ENCODE measurements around the gene CCR2.

The CCR2 gene

DNA sequence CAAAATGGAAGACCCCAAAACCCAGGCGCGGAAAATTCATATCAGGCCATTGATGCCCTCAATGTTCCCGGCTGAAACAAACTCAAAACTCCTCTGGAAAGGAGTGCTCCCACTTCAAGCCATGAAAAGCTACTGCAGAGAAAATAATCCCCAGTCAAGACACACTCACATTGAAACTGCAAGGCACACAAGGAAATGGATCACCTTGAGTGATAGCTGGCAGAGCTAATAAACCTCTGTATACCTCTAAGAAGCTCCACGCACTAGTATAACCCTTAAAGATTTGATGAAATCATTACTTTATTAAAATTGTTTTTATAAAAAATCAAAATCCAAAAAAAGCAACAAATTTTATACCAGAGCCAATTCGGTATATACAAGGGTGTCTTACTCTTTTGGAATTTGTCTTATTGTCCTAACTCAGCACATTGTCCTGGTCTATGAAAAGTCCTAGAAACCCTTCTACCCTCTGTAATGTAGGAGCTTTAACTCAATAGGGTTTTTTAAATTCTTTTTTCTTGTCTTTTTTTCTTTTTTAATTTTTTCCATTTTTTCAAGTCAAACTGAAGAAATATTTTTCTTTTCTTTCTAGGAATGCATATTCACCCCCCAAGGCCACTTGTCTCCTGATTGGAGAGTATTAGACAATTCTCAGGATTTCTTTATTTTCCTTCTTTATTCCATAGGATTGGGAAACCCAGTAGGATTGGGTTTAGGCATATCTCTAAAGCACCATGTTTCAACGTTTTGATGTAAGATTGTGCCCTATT, 44.5 kb downstream of the CCR2 start:
- TF ChIP-seq, protein P1, sequence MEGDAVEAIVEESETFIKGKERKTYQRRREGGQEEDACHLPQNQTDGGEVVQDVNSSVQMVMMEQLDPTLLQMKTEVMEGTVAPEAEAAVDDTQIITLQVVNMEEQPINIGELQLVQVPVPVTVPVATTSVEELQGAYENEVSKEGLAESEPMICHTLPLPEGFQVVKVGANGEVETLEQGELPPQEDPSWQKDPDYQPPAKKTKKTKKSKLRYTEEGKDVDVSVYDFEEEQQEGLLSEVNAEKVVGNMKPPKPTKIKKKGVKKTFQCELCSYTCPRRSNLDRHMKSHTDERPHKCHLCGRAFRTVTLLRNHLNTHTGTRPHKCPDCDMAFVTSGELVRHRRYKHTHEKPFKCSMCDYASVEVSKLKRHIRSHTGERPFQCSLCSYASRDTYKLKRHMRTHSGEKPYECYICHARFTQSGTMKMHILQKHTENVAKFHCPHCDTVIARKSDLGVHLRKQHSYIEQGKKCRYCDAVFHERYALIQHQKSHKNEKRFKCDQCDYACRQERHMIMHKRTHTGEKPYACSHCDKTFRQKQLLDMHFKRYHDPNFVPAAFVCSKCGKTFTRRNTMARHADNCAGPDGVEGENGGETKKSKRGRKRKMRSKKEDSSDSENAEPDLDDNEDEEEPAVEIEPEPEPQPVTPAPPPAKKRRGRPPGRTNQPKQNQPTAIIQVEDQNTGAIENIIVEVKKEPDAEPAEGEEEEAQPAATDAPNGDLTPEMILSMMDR (conservative IDR thresholded peaks at IDR 0.05; ENCODE audit: low read length) = no peak
- no peak for TF ChIP-seq EZH2phosphoT487 (IDR thresholded peaks at IDR 0.05; ENCODE audit: borderline replicate concordance)
- H3F3A ChIP-seq (ENCODE audit: low read depth) = no peaks in the 10 kb centered on the region

DNA sequence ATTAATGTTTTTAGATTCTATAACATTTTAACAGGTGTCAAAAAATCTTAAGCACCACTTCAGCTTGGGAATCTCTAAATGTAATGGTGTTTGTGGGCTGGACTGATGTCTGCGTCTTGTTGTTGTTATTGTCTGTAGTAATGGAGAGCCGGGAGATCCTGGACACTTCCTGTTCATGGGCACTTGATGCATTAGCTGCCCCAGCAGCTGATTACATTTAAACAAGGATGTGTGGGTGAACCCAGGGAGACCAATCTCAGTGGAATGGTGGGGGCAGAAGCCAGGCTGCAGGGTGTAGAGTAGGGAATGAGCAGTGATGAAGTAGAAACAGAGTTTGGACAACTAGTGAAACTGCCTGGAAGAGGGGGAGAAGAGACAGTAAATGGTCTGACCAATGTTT, 45.2 kb downstream of the CCR2 start:
- no peak for TF ChIP-seq EZH2phosphoT487 (IDR thresholded peaks at IDR 0.05; ENCODE audit: borderline replicate concordance)
- TF ChIP-seq, protein P1 (conservative IDR thresholded peaks at IDR 0.05; ENCODE audit: low read length) = no peak
- Histone ChIP-seq H3K36me3 (ENCODE audit: insufficient read depth, low read length) (no peaks in the 10 kb centered on the region), H3K9me3 (ENCODE audit: insufficient read depth, low read depth, low read length) (no peaks in the 10 kb centered on the region), H3K9me2 (replicated peaks; ENCODE audit: low read depth, low read length) (no peaks in the 10 kb centered on the region), H3K27me3 (ENCODE audit: insufficient read depth, low read length, poor library complexity, severe bottlenecking) (no peaks in the 10 kb centered on the region), H3K4me1 (ENCODE audit: insufficient read depth, low read length, poor library complexity, severe bottlenecking) (no peaks in the 10 kb centered on the region), H2AFZ (ENCODE audit: low read length) (no peak overlapping the region), H3K9ac (ENCODE audit: low read depth, low read length, poor library complexity, severe bottlenecking) (no peak overlapping the region), H3K4me3 (ENCODE audit: low read length, poor library complexity, severe bottlenecking) (no peak overlapping the region), H3F3A (ENCODE audit: low read depth) (no peaks in the 10 kb centered on the region), H3K4me2 (ENCODE audit: low read depth, low read length, poor library complexity, severe bottlenecking) (no peak overlapping the region), H3K79me2 (ENCODE audit: insufficient read depth, low read length) (no peaks in the 10 kb centered on the region), H4K20me1 (ENCODE audit: insufficient read depth, low read length, poor library complexity, severe bottlenecking) (no peaks in the 10 kb centered on the region)

More for the DNA sequence above, 44.5 kb downstream of the CCR2 start:
- Histone ChIP-seq H3K79me2 (ENCODE audit: insufficient read depth, low read length) (no peaks in the 10 kb centered on the region), H3K4me2 (ENCODE audit: low read depth, low read length, poor library complexity, severe bottlenecking) (no peak overlapping the region), H3K9ac (ENCODE audit: low read depth, low read length, poor library complexity, severe bottlenecking) (no peak overlapping the region), H3K4me1 (ENCODE audit: insufficient read depth, low read length, poor library complexity, severe bottlenecking) (no peaks in the 10 kb centered on the region), H3K4me3 (ENCODE audit: low read length, poor library complexity, severe bottlenecking) (no peak overlapping the region), H3K36me3 (ENCODE audit: insufficient read depth, low read length) (no peaks in the 10 kb centered on the region), H4K20me1 (ENCODE audit: insufficient read depth, low read length, poor library complexity, severe bottlenecking) (no peaks in the 10 kb centered on the region), H3K9me3 (ENCODE audit: insufficient read depth, low read depth, low read length) (no peaks in the 10 kb centered on the region), H3K9me2 (replicated peaks; ENCODE audit: low read depth, low read length) (no peaks in the 10 kb centered on the region), H3K27me3 (ENCODE audit: insufficient read depth, low read length, poor library complexity, severe bottlenecking) (no peaks in the 10 kb centered on the region), H2AFZ (ENCODE audit: low read length) (no peak overlapping the region)

DNA sequence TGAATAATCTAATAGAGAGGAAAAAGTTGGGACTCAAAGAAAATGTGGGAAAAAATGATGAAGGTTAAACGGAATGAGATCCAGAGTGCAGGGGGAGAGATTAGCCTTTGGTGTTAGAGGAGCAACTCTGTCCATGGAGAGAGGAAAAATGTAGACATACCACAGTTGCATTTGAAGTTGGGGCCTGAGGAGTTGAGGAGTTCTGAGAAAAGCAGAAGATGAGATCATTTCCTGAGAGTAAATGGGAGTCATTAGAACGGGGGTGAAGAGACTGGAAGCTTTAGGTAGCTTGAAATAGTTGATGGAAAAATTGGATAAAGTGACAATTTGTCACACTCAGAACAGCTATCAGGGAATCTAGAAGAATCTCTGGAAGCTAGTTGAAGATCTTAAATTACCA, 45.6 kb downstream of the CCR2 start:
- Histone ChIP-seq H3K4me1 (ENCODE audit: insufficient read depth, low read length, poor library complexity, severe bottlenecking) (no peaks in the 10 kb centered on the region), H3K4me2 (ENCODE audit: low read depth, low read length, poor library complexity, severe bottlenecking) (no peak overlapping the region), H3K9ac (ENCODE audit: low read depth, low read length, poor library complexity, severe bottlenecking) (no peak overlapping the region), H3K4me3 (ENCODE audit: low read length, poor library complexity, severe bottlenecking) (no peak overlapping the region), H3K9me3 (ENCODE audit: insufficient read depth, low read depth, low read length) (no peaks in the 10 kb centered on the region), H3K27me3 (ENCODE audit: insufficient read depth, low read length, poor library complexity, severe bottlenecking) (no peaks in the 10 kb centered on the region), H3K9me2 (replicated peaks; ENCODE audit: low read depth, low read length) (no peaks in the 10 kb centered on the region), H4K20me1 (ENCODE audit: insufficient read depth, low read length, poor library complexity, severe bottlenecking) (no peaks in the 10 kb centered on the region), H2AFZ (ENCODE audit: low read length) (no peak overlapping the region), H3K79me2 (ENCODE audit: insufficient read depth, low read length) (no peaks in the 10 kb centered on the region), H3F3A (ENCODE audit: low read depth) (no peaks in the 10 kb centered on the region), H3K36me3 (ENCODE audit: insufficient read depth, low read length) (no peaks in the 10 kb centered on the region)
- TF ChIP-seq, protein P1 (conservative IDR thresholded peaks at IDR 0.05; ENCODE audit: low read length) = no peak
- no peak for TF ChIP-seq EZH2phosphoT487 (IDR thresholded peaks at IDR 0.05; ENCODE audit: borderline replicate concordance)
